K562 (cell line): ENCODE results near the gene PTP4A1. TPM values are rescaled to one million over a fixed set of nuclear protein-coding genes. Genes with fewer than 3 reads are reported as not detected.

Source experiments
- ATAC-seq: fragments of 200-7000 bp; cut with Tn5 transposase; 3 replicates; pipeline ENCODE4 v1.9.1; 2020; ENCODE audit warnings: moderate library complexity
- BruUV-seq: library from RNA; stranded (reverse); fragments of 400-500 nt; replicated peaks from 2 replicates; lab custom pipeline; 2021; lab: Mats Ljungman, UMichigan
- CTCF ChIA-PET: fragments of 300-600 bp; formaldehyde crosslinking; extraction: SDS; loops from one replicate; lab custom pipeline; 2021; ENCODE audit warnings: low intra/inter-chr PET ratio; lab: Yijun Ruan, JAX
- POLR2A ChIA-PET: fragments of 300-600, 350-650 bp; sonication (Branson Sonifier 250); formaldehyde crosslinking; extraction: SDS; loops from one replicate; lab custom pipeline; 2021; ENCODE audit warnings: antibody characterized with exemption, inconsistent platforms; lab: Yijun Ruan, JAX
- DNase-seq, 4 experiments: peaks; one replicate each; pipeline versions ENCODE4 v3.0.0 to v3.0.0-alpha.2; 2011 to 2018; ENCODE audit warnings: low spot score in 3 of 4, mixed read lengths in 3 of 4; ENCODE audit errors: extremely low read depth in 1 of 4
- FAIRE-seq: peaks from 2 replicates; lab custom pipeline; 2011; peaks lifted over from hg19 to GRCh38; lab: Jason Lieb, UNC
- H2AFZ ChIP-seq: 2 replicates; pipeline ENCODE4 v1.6.0; 2011; ENCODE audit warnings: low read depth, low read length, control low read depth, inconsistent platforms
- H3K27ac ChIP-seq: fragments of 200-600 bp; 3 replicates; pipeline ENCODE4 v1.8.0; 2011; ENCODE audit warnings: low read depth, mild to moderate bottlenecking, control low read depth, inconsistent platforms, low read length, moderate library complexity, mixed read lengths; ENCODE audit errors: extremely low read depth
- H3K27me3 ChIP-seq, 2 experiments: fragments of 300-600 bp in 1 of 2; 2 replicates in 1 of 2; 3 replicates in 1 of 2; pipeline versions ENCODE4 v1.6.0 to v1.8.0; 2011; ENCODE audit warnings: inconsistent platforms in 2 of 2, low read length in 2 of 2, mild to moderate bottlenecking in 1 of 2, mixed read lengths in 1 of 2, moderate library complexity in 1 of 2; ENCODE audit not compliant: control insufficient read depth in 2 of 2, insufficient read depth in 2 of 2
- H3K36me3 ChIP-seq: fragments of 300-600 bp; 3 replicates; pipeline ENCODE4 v1.8.0; 2011; ENCODE audit warnings: mild to moderate bottlenecking, low read length, inconsistent platforms; ENCODE audit not compliant: control insufficient read depth, insufficient read depth
- H3K4me1 ChIP-seq, 2 experiments: fragments of 200-600 bp in 1 of 2; replicated peaks in 1 of 2; 2 replicates in 1 of 2; 3 replicates in 1 of 2; pipeline versions ENCODE4 v1.5.1 to v1.8.0; 2011; ENCODE audit warnings: inconsistent platforms in 2 of 2, low read length in 2 of 2, mild to moderate bottlenecking in 1 of 2, mixed read lengths in 1 of 2, moderate library complexity in 1 of 2; ENCODE audit not compliant: control insufficient read depth in 2 of 2, insufficient read depth in 2 of 2
- H3K4me2 ChIP-seq: 2 replicates; pipeline ENCODE4 v1.6.1; 2011; ENCODE audit warnings: low read length, control low read depth, inconsistent platforms, mixed read lengths; ENCODE audit not compliant: insufficient read depth
- H3K4me3 ChIP-seq: fragments of 200-600 bp; sonication (generic), shearing (Covaris generic); 2 replicates; pipeline ENCODE4 v1.5.1; 2016; ENCODE audit warnings: control low read depth, inconsistent platforms
- H3K79me2 ChIP-seq: fragments of 200-600 bp; 3 replicates; pipeline ENCODE4 v1.8.0; 2011; ENCODE audit warnings: low read length, inconsistent platforms; ENCODE audit not compliant: control insufficient read depth, insufficient read depth
- H3K9ac ChIP-seq, 2 experiments: 2 replicates each; pipeline versions ENCODE4 v1.6.0 to v1.6.1; 2011; ENCODE audit warnings: low read depth in 2 of 2, low read length in 2 of 2, control low read depth in 1 of 2, inconsistent platforms in 1 of 2, mild to moderate bottlenecking in 1 of 2, mixed read lengths in 1 of 2; ENCODE audit not compliant: insufficient read depth in 1 of 2
- H3K9me1 ChIP-seq: one replicate; pipeline ENCODE4 v1.6.0; 2011; ENCODE audit warnings: inconsistent platforms, mild to moderate bottlenecking, low read length, moderate library complexity; ENCODE audit not compliant: control insufficient read depth, insufficient read depth
- H3K9me3 ChIP-seq: replicated peaks from 2 replicates; pipeline ENCODE4 v1.5.1; 2011; ENCODE audit warnings: low read depth, low read length, inconsistent platforms; ENCODE audit not compliant: control insufficient read depth, insufficient read depth
- H4K20me1 ChIP-seq: replicated peaks from 2 replicates; pipeline ENCODE4 v1.6.1; 2011; ENCODE audit warnings: low read length, inconsistent platforms, mixed read lengths; ENCODE audit not compliant: control insufficient read depth, insufficient read depth
- ETV5 ChIP-seq: sonication (generic); formaldehyde crosslinking; IDR thresholded peaks from 2 replicates; pipeline ENCODE4 v1.4.0; 2020; ENCODE audit warnings: low read depth, mild to moderate bottlenecking, missing genetic modification reagents
- FUS ChIP-seq: fragments of 200-400 bp; formaldehyde crosslinking; optimal IDR thresholded peaks from 2 replicates; pipeline ENCODE3; 2017; ENCODE audit warnings: low read depth, low read length
- GATAD2B ChIP-seq: fragments of 450-650 bp; IDR thresholded peaks from 2 replicates; pipeline ENCODE4 v1.6.1; 2017; ENCODE audit warnings: mild to moderate bottlenecking, borderline replicate concordance
- HDAC8 ChIP-seq: fragments of 450-650 bp; IDR thresholded peaks from 2 replicates; pipeline ENCODE4 v1.6.1; 2016; ENCODE audit warnings: mild to moderate bottlenecking, missing genetic modification characterization, moderate library complexity, missing compliant biosample characterization
- MAZ ChIP-seq, 2 experiments: fragments of 450-650 bp in 1 of 2; sonication (generic) in 1 of 2; formaldehyde crosslinking; IDR thresholded peaks in 1 of 2; conservative IDR thresholded peaks in 1 of 2; 2 replicates each; pipeline versions ENCODE4 v1.4.0 to v1.5.0; 2020; ENCODE audit warnings: mild to moderate bottlenecking in 1 of 2, missing genetic modification reagents in 1 of 2
- NR4A1 ChIP-seq, 2 experiments: fragments of 250-450 bp in 1 of 2; fragments of 450-650 bp in 1 of 2; sonication (Bioruptor Pico) in 1 of 2; IDR thresholded peaks; 2 replicates each; pipeline versions ENCODE4 v1.4.0 to v1.6.1; 2016 to 2020; ENCODE audit warnings: mild to moderate bottlenecking in 2 of 2, missing compliant biosample characterization in 1 of 2, missing genetic modification characterization in 1 of 2, moderate library complexity in 1 of 2
- PHB2 ChIP-seq: fragments of 450-650 bp; IDR thresholded peaks from 2 replicates; pipeline ENCODE4 v1.6.1; 2017; ENCODE audit warnings: low read depth
- PHTF2 ChIP-seq: fragments of 250-450 bp; sonication (Bioruptor Pico); IDR thresholded peaks from 2 replicates; pipeline ENCODE4 v1.5.0; 2021; ENCODE audit warnings: mild to moderate bottlenecking
- POLR2A ChIP-seq: fragments of 450-650 bp; conservative IDR thresholded peaks from 2 replicates; pipeline ENCODE4 v1.6.1; 2016
- POU5F1 ChIP-seq: fragments of 150-350 bp; IDR thresholded peaks from 2 replicates; pipeline ENCODE4 v1.6.1; 2014; ENCODE audit warnings: borderline replicate concordance, low read length, low read depth, mild to moderate bottlenecking; ENCODE audit not compliant: partially characterized antibody
- RNF219 ChIP-seq: fragments of 250-450 bp; sonication (Bioruptor Pico); IDR thresholded peaks from 2 replicates; pipeline ENCODE4 v1.5.0; 2022; ENCODE audit warnings: mild to moderate bottlenecking
- SFPQ ChIP-seq: fragments of 200-400 bp; formaldehyde crosslinking; IDR thresholded peaks from 2 replicates; pipeline ENCODE4 v1.6.1; 2017; ENCODE audit warnings: mild to moderate bottlenecking, low read depth, low read length, moderate library complexity
- SP2 ChIP-seq: IDR thresholded peaks from 2 replicates; pipeline ENCODE4 v1.6.1; 2011; ENCODE audit warnings: mild to moderate bottlenecking, low read depth, low read length, moderate library complexity; ENCODE audit not compliant: poor library complexity, severe bottlenecking; ENCODE audit errors: extremely low read depth
- STAT5A ChIP-seq: IDR thresholded peaks from 2 replicates; pipeline ENCODE4 v1.6.1; 2012; ENCODE audit warnings: low read length, inconsistent platforms, borderline replicate concordance
- TEAD2 ChIP-seq: fragments of 450-650 bp; IDR thresholded peaks from 2 replicates; pipeline ENCODE4 v1.6.1; 2016; ENCODE audit warnings: missing genetic modification characterization, control low read depth, missing compliant biosample characterization
- ZNF217 ChIP-seq: sonication (generic); formaldehyde crosslinking; IDR thresholded peaks from 2 replicates; pipeline ENCODE4 v1.8.0; 2022; ENCODE audit warnings: mild to moderate bottlenecking, missing genetic modification reagents
- ZNF586 ChIP-seq: fragments of 450-650 bp; formaldehyde crosslinking; conservative IDR thresholded peaks from 2 replicates; pipeline ENCODE4 v1.4.0; 2020; ENCODE audit warnings: mild to moderate bottlenecking, moderate library complexity
- WGBS: fragments of 100-300 bp; shearing (Covaris generic); methylation state at CpG from one replicate; pipeline ENCODE4 v1.1.6; 2016; ENCODE audit warnings: low coverage, mixed read lengths; ENCODE audit not compliant: insufficient coverage; ENCODE audit errors: missing lambda C conversion rate; 5-methylcytosine and 5-hydroxymethylcytosine counted together
- in situ Hi-C: fragments of 300-500 bp; cut with MboI; formaldehyde crosslinking; loops from 4 replicates; pipeline ENCODE4 v1.15.0; 2018; ENCODE audit warnings: inconsistent platforms, mixed read lengths
- intact Hi-C: fragments of 100-400 bp; cut with micrococcal nuclease; formaldehyde crosslinking; loops from 2 replicates; pipeline ENCODE4 v1.14.2; 2022
- polyA plus RNA-seq, 8 experiments: library from polyadenylated mRNA; depleted of rRNA in 4 of 8; stranded (reverse) in 5 of 8; unstranded in 3 of 8; fragments of >200 nt; fragmentation: Nextera tagmentation in 2 of 8; fragmentation: Illumina TruSeq in 1 of 8; extraction: Ambion mirVana in 2 of 8; extraction: Trizol in 1 of 8; gene quantifications; 2 replicates each; pipeline versions ENCODE4 v1.2.1 to v1.2.3, GENCODE V29; 2011 to 2014; ENCODE audit warnings: inconsistent platforms in 1 of 8, missing spikeins in 1 of 8
- total RNA-seq, 7 experiments: library from RNA; depleted of rRNA in 6 of 7; stranded (reverse); fragments of >200 nt in 6 of 7; fragmentation: Illumina TruSeq in 2 of 7; extraction: Trizol in 2 of 7; gene quantifications; 2 replicates each; pipeline versions ENCODE4 v1.2.1 to v1.2.3, GENCODE V29; 2011 to 2021; ENCODE audit warnings: low replicate concordance in 1 of 7

The PTP4A1 gene
- total and polyA plus RNA-seq, 9 of the 15 experiments (the other 6 are each of a cell fraction or from before 2014, with no cell fraction given), result 3.7 to 67.5 (median 13.1) TPM

GRCh38 chr6:63573076-63573898, 1.0 kb downstream of the PTP4A1 start:
- no peaks in the 10 kb centered on the region for H3K9me3 ChIP-seq
- peak overlapping the region; percentile 94 for H3K4me3 ChIP-seq
- in situ Hi-C loops, result no loop called here
- peak overlapping the region; percentile 97 for H3K27ac ChIP-seq
- under 1% methylated on average over 52 of the region's 86 CpGs for WGBS
- H3K79me2 ChIP-seq, result peaks cover 57% of the 10 kb centered on the region
- H4K20me1 ChIP-seq, result peaks cover 9% of the 10 kb centered on the region; the same call in 1 of the 2 replicates
- BruUV-seq, result TSS peak; percentile 57
- ChIA-PET CTCF (no interaction called here), POLR2A (interaction anchor here (0.9 to 1.9 kb wide), 4 partner anchors 9 to 24 kb away, joined by 3 to 8 read pairs (median 4); no protein-coding TSS in a partner anchor)
- H3K4me1 ChIP-seq, result peaks cover 7 to 11% of the 10 kb centered on the region in 2 experiments; a peak in 3 of 5 replicates
- no peaks in the 10 kb centered on the region for H3K27me3 ChIP-seq
- DNase-seq (peak; percentile 53 to 85 (median 59)), ATAC-seq (peak; percentile 74), FAIRE-seq (peak; percentile 48)
- peaks cover 25% of the 10 kb centered on the region for H3K36me3 ChIP-seq
- H3K9ac ChIP-seq, result peak overlapping the region; percentile 89 to 97
- intact Hi-C loops, result loop anchor here (2.0 to 10.0 kb wide), 2 partner anchors 64 to 128 kb away; no protein-coding TSS in a partner anchor
- no peaks in the 10 kb centered on the region for H3K9me1 ChIP-seq
- H3K4me2 ChIP-seq, result peak overlapping the region; percentile 95
- peak overlapping the region; percentile 76 for H2AFZ ChIP-seq
- TF ChIP-seq TEAD2 (no peak), RNF219 (CRISPR knock-in tag) (no peak), ETV5 (peak; percentile 73; the same call in 1 of the 2 replicates), FUS (peak; percentile 74), ZNF217 (CRISPR knock-in tag) (no peak), POU5F1 (no peak), SFPQ (no peak), POLR2A (peak; percentile 59), SP2 (no peak), STAT5A (no peak), GATAD2B (peak; percentile 22; the same call in 1 of the 2 replicates), NR4A1 (CRISPR knock-in tag; IDR thresholded peaks at IDR 0.05) (no peak), NR4A1 (tag; IDR thresholded peaks at IDR 0.05) (no peak), PHB2 (no peak), HDAC8 (no peak), MAZ (CRISPR knock-in tag; conservative IDR thresholded peaks at IDR 0.05 in 1 of 2, IDR thresholded peaks at IDR 0.05 in 1 of 2) (0 out of 4 replicates have a peak, but pooled peaks of 1 of the 2 experiments have one; percentile 54), ZNF586 (CRISPR knock-in tag) (no peak), PHTF2 (CRISPR knock-in tag) (no peak)
